OCI-LY7 (cell line): ENCODE results near the gene RIPK4.

Source experiments
- CTCF ChIP-seq: fragments of 200-600 bp; sonication (generic); conservative IDR thresholded peaks from 2 replicates; pipeline ENCODE4 v1.5.1; 2014; ENCODE audit warnings: mild to moderate bottlenecking, antibody characterized with exemption, low read length, moderate library complexity, mixed read lengths
- EZH2phosphoT487 ChIP-seq: fragments of 200-600 bp; sonication (generic); IDR thresholded peaks from 2 replicates; pipeline ENCODE4 v1.6.1; 2018; ENCODE audit warnings: low read depth, borderline replicate concordance, mild to moderate bottlenecking, mixed run types, antibody characterized with exemption, low read length, moderate library complexity, mixed read lengths

- TF ChIP-seq CTCF (no peak), EZH2phosphoT487 (no peak)
Measured at GRCh38 chr21:41749286-41749685, 17.6 kb downstream of the RIPK4 start.
